ENCODE measurements around the gene GNAQ. TPM values are rescaled to one million over a fixed set of nuclear protein-coding genes. Genes with fewer than 3 reads are reported as not detected.
"Not testable (repeated sequence)": the region's sequence is repeated elsewhere in the genome, so short reads cannot be mapped to it uniquely, and the experiment has no call there.

GNAQ gene
- total and polyA plus RNA-seq, 4 donors: 6.8 to 19.6 (median 12.6) TPM

- TF ChIP-seq REST (IDR thresholded peaks at IDR 0.05): no peak
- no peak for TF ChIP-seq FOXA1 (IDR thresholded peaks at IDR 0.05)
These were observed 268.0 kb downstream of the GNAQ start (continued) for GRCh38 chr9:77763566-77763965.

- DNase-seq (ENCODE audit: low spot score); H3K9me3 ChIP-seq (ENCODE audit: control insufficient read depth in 4 of 4, low read length in 3 of 4); H3K27me3 ChIP-seq (ENCODE audit: control insufficient read depth in 4 of 4, insufficient read depth in 4 of 4, low read length in 3 of 4); H3K4me3 ChIP-seq (ENCODE audit: low read depth in 1 of 3, low read length in 3 of 3); H3K27ac ChIP-seq (ENCODE audit: low read depth in 1 of 2, low read length in 2 of 2); H3K9ac ChIP-seq (ENCODE audit: low read depth in 1 of 2, low read length in 2 of 2); H3K36me3 ChIP-seq (ENCODE audit: control insufficient read depth in 4 of 4, insufficient read depth in 3 of 4, low read depth in 1 of 4, low read length in 3 of 4): not testable (repeated sequence)
- WGBS: 98% methylated on average over 20 of the region's 25 CpGs
- H3K4me1 ChIP-seq (ENCODE audit: control insufficient read depth in 4 of 4, insufficient read depth in 4 of 4, low read length in 3 of 4): peaks cover 2 to 11% (median 9%) of the 10 kb centered on the region in 4 donors
These were observed 270.7 kb downstream of the GNAQ start for GRCh38 chr9:77760919-77761318.

GRCh38 chr9:77759391-77759790 is 272.2 kb downstream of the GNAQ start:
- no peaks in the 10 kb centered on the region for H3K27me3 ChIP-seq (ENCODE audit: control insufficient read depth in 4 of 4, insufficient read depth in 4 of 4, low read length in 3 of 4)
- no peak overlapping the region for H3K27ac ChIP-seq (ENCODE audit: low read depth in 1 of 2, low read length in 2 of 2)
- peaks cover 2 to 11% (median 8%) of the 10 kb centered on the region in 4 donors for H3K4me1 ChIP-seq (ENCODE audit: control insufficient read depth in 4 of 4, insufficient read depth in 4 of 4, low read length in 3 of 4)
- no peak overlapping the region for H3K4me3 ChIP-seq (ENCODE audit: low read depth in 1 of 3, low read length in 3 of 3)
- WGBS: 91% methylated on average over 3 of the region's 3 CpGs
- no peak overlapping the region for H3K9ac ChIP-seq (ENCODE audit: low read depth in 1 of 2, low read length in 2 of 2)
- peaks cover 0 to 3% (median 0%) of the 10 kb centered on the region in 4 donors for H3K36me3 ChIP-seq (ENCODE audit: control insufficient read depth in 4 of 4, insufficient read depth in 3 of 4, low read depth in 1 of 4, low read length in 3 of 4)
- TF ChIP-seq MAX (IDR thresholded peaks at IDR 0.05): no peak
- no peak for DNase-seq (ENCODE audit: low spot score)
- no peaks in the 10 kb centered on the region for H3K9me3 ChIP-seq (ENCODE audit: control insufficient read depth in 4 of 4, low read length in 3 of 4)

GRCh38 chr9:77756449-77756848 is 275.2 kb downstream of the GNAQ start:
- H3K9ac ChIP-seq (ENCODE audit: low read depth in 1 of 2, low read length in 2 of 2): no peak overlapping the region
- no peak for DNase-seq (ENCODE audit: low spot score)
- WGBS: 3% methylated on average over 1 of the region's 1 CpG

GRCh38 chr9:77753180-77753579 is 278.4 kb downstream of the GNAQ start:
- Histone ChIP-seq H3K9me3 (ENCODE audit: control insufficient read depth in 4 of 4, low read length in 3 of 4) (no peaks in the 10 kb centered on the region), H3K4me1 (ENCODE audit: control insufficient read depth in 4 of 4, insufficient read depth in 4 of 4, low read length in 3 of 4) (no peaks in the 10 kb centered on the region), H3K36me3 (ENCODE audit: control insufficient read depth in 4 of 4, insufficient read depth in 3 of 4, low read depth in 1 of 4, low read length in 3 of 4) (peaks cover 0 to 3% (median 0%) of the 10 kb centered on the region in 4 donors), H3K27me3 (ENCODE audit: control insufficient read depth in 4 of 4, insufficient read depth in 4 of 4, low read length in 3 of 4) (no peaks in the 10 kb centered on the region), H3K4me3 (ENCODE audit: low read depth in 1 of 3, low read length in 3 of 3) (no peak overlapping the region), H3K9ac (ENCODE audit: low read depth in 1 of 2, low read length in 2 of 2) (no peak overlapping the region), H3K27ac (ENCODE audit: low read depth in 1 of 2, low read length in 2 of 2) (no peak overlapping the region)
- WGBS: 85% methylated on average over 9 of the region's 9 CpGs
- DNase-seq (ENCODE audit: low spot score): no peak
- TF ChIP-seq RXRA (IDR thresholded peaks at IDR 0.05): no peak
- no peak for TF ChIP-seq MAX (IDR thresholded peaks at IDR 0.05)
- TF ChIP-seq RAD21 (IDR thresholded peaks at IDR 0.05): no peak
- TF ChIP-seq GABPA (IDR thresholded peaks at IDR 0.05 in 1 of 2, conservative IDR thresholded peaks at IDR 0.05 in 1 of 2): no peak
- TF ChIP-seq HNF4A (conservative IDR thresholded peaks at IDR 0.05): no peak
- TF ChIP-seq NR2F2 (IDR thresholded peaks at IDR 0.05): no peak
- no peak for TF ChIP-seq ZBTB33 (IDR thresholded peaks at IDR 0.05)
- TF ChIP-seq CTCF (IDR thresholded peaks at IDR 0.05; ENCODE audit: low read depth, low read length, missing input control): no peak
- TF ChIP-seq SP1 (IDR thresholded peaks at IDR 0.05): no peak

More at GRCh38 chr9:77756449-77756848, 275.2 kb downstream of the GNAQ start:
- H3K36me3 ChIP-seq (ENCODE audit: control insufficient read depth in 4 of 4, insufficient read depth in 3 of 4, low read depth in 1 of 4, low read length in 3 of 4): peaks cover 0 to 3% (median 0%) of the 10 kb centered on the region in 4 donors
- H3K4me1 ChIP-seq (ENCODE audit: control insufficient read depth in 4 of 4, insufficient read depth in 4 of 4, low read length in 3 of 4): no peaks in the 10 kb centered on the region
- H3K27ac ChIP-seq (ENCODE audit: low read depth in 1 of 2, low read length in 2 of 2): no peak overlapping the region
- no peaks in the 10 kb centered on the region for H3K27me3 ChIP-seq (ENCODE audit: control insufficient read depth in 4 of 4, insufficient read depth in 4 of 4, low read length in 3 of 4)
- H3K4me3 ChIP-seq (ENCODE audit: low read depth in 1 of 3, low read length in 3 of 3): no peak overlapping the region
- H3K9me3 ChIP-seq (ENCODE audit: control insufficient read depth in 4 of 4, low read length in 3 of 4): no peaks in the 10 kb centered on the region
- TF ChIP-seq EGR1 (IDR thresholded peaks at IDR 0.05; ENCODE audit: low read depth in 2 of 2): no peak
